Kidney (tissue), 14 donors: Measurements from ENCODE around the gene AKAP1. TPM values are rescaled to one million over a fixed set of nuclear protein-coding genes. Genes with fewer than 3 reads are reported as not detected.

ENCODE experiments used
- DNase-seq, 5 donors: peaks; one replicate each; pipeline ENCODE4 v3.0.0-alpha.2; 2013 to 2020
- FAIRE-seq: peaks from 2 replicates; lab custom pipeline; 2012; peaks lifted over from hg19 to GRCh38; lab: Jason Lieb, UNC
- H3K27ac ChIP-seq, 2 donors: one replicate each; pipeline ENCODE4 v1.7.0; 2013; ENCODE audit warnings: low read depth in 2 of 2, low read length in 2 of 2, inconsistent platforms in 1 of 2
- H3K27me3 ChIP-seq: one replicate; pipeline ENCODE4 v1.7.1; 2013; ENCODE audit warnings: low read length, inconsistent platforms; ENCODE audit not compliant: control insufficient read depth, insufficient read depth
- H3K36me3 ChIP-seq, 3 donors: one replicate each; pipeline versions ENCODE4 v1.7.0 to v1.7.1; 2013; ENCODE audit warnings: low read length in 3 of 3, control low read depth in 1 of 3, inconsistent platforms in 1 of 3; ENCODE audit not compliant: insufficient read depth in 3 of 3, control insufficient read depth in 2 of 3
- H3K4me1 ChIP-seq, 3 donors: one replicate each; pipeline versions ENCODE4 v1.7.0 to v1.7.1; 2013; ENCODE audit warnings: low read length in 3 of 3, inconsistent platforms in 1 of 3, low read depth in 1 of 3; ENCODE audit not compliant: control insufficient read depth in 2 of 3, insufficient read depth in 2 of 3
- H3K4me3 ChIP-seq, 3 donors: one replicate each; pipeline versions ENCODE4 v1.7.0 to v1.8.1; 2013; ENCODE audit warnings: low read length in 3 of 3, control low read depth in 1 of 3, inconsistent platforms in 1 of 3
- H3K9ac ChIP-seq, 3 donors: one replicate each; pipeline versions ENCODE4 v1.7.0 to v1.7.1; 2013; ENCODE audit warnings: low read length in 3 of 3, control low read depth in 1 of 3, inconsistent platforms in 1 of 3
- H3K9me3 ChIP-seq, 3 donors: one replicate each; pipeline versions ENCODE4 v1.7.0 to v1.7.1; 2013; ENCODE audit warnings: low read length in 3 of 3, control low read depth in 1 of 3, inconsistent platforms in 1 of 3; ENCODE audit not compliant: control insufficient read depth in 2 of 3, insufficient read depth in 1 of 3
- CTCF ChIP-seq: IDR thresholded peaks from 3 replicates; pipeline ENCODE4 v1.5.1; 2012; ENCODE audit warnings: mild to moderate bottlenecking, moderate library complexity, borderline replicate concordance; ENCODE audit not compliant: insufficient read depth; ENCODE audit errors: extremely low read depth
- intact Hi-C: fragments of 100-400 bp; cut with DNase I; formaldehyde crosslinking; loops from one replicate; pipeline ENCODE4 v1.11.1; 2022
- polyA plus RNA-seq: library from polyadenylated mRNA; stranded (reverse); fragments of 350-450 nt; fragmentation: Illumina TruSeq; extraction: RNeasy Lipid Tissue Mini Kit (QIAGEN cat#74804); gene quantifications from one replicate; pipeline ENCODE4 v1.2.3, GENCODE V29; 2014; ENCODE audit warnings: low read depth, low replicate concordance; ENCODE audit not compliant: insufficient read depth
- total RNA-seq: library from RNA; stranded (reverse); fragmentation: NEBNext Ultra II Directional; extraction: Animal tissue kit (Norgen Biotek cat#: 25700); gene quantifications from one replicate; pipeline ENCODE4 v1.2.1, GENCODE V29; 2021
- donor health status: control.
- donor health status: control.
- donor health status: control.
- donor health status: control.
- donor health status: control.
- donor health status: DM: yes; HTN: yes; CAD: no.
- donor health status: Normal renal cell carcinoma (clear cell type).

Gene AKAP1
- total and polyA plus RNA-seq, 2 donors from 2014 or later, result 24.6 to 46.8 TPM

- no peaks in the 10 kb centered on the region for H3K4me1 ChIP-seq
- intact Hi-C loops, result no loop called here
- DNase-seq, result peak in 1 of 5 donors; percentile 35
- H3K27ac ChIP-seq, result no peak overlapping the region
- no peaks in the 10 kb centered on the region for H3K27me3 ChIP-seq
- H3K9me3 ChIP-seq, result no peaks in the 10 kb centered on the region
- H3K4me3 ChIP-seq, result no peak overlapping the region
- no peak for FAIRE-seq
- TF ChIP-seq CTCF, result no peak
- no peak overlapping the region for H3K9ac ChIP-seq
- H3K36me3 ChIP-seq, result no peaks in the 10 kb centered on the region
Observed at GRCh38 chr17:57133486-57133885, 48.4 kb downstream of the AKAP1 start.

GRCh38 chr17:57135026-57135788, 50.2 kb downstream of the AKAP1 start:
- DNase-seq (no peak), FAIRE-seq (no peak)
- H3K27ac ChIP-seq, result no peak overlapping the region
- H3K4me3 ChIP-seq, result no peak overlapping the region
- no peaks in the 10 kb centered on the region for H3K36me3 ChIP-seq
- no peaks in the 10 kb centered on the region for H3K4me1 ChIP-seq
- intact Hi-C loops, result no loop called here
- H3K9ac ChIP-seq, result no peak overlapping the region
- no peaks in the 10 kb centered on the region for H3K9me3 ChIP-seq
- no peaks in the 10 kb centered on the region for H3K27me3 ChIP-seq
- TF ChIP-seq CTCF, result no peak

GRCh38 chr17:57135789-57136291, 50.8 kb downstream of the AKAP1 start:
- H3K4me3 ChIP-seq, result no peak overlapping the region
- no peaks in the 10 kb centered on the region for H3K27me3 ChIP-seq
- H3K4me1 ChIP-seq, result no peaks in the 10 kb centered on the region
- FAIRE-seq (no peak), DNase-seq (peak in 2 of 5 donors; percentile 17 to 47)
- no peak overlapping the region for H3K27ac ChIP-seq
- no peak for TF ChIP-seq CTCF
- H3K9me3 ChIP-seq, result no peaks in the 10 kb centered on the region
- H3K9ac ChIP-seq, result no peak overlapping the region
- no peaks in the 10 kb centered on the region for H3K36me3 ChIP-seq
- intact Hi-C loops, result no loop called here
